HG03135 (cell line): Measurements from ENCODE around the gene EIF2A.
A peak's percentile ranks its signal among the peaks of the same experiment; 100 is the strongest.

Experiments used
- ATAC-seq: cut with Tn5 transposase; IDR thresholded peaks from one replicate; pipeline ENCODE4 v1.9.1; 2021; ENCODE audit warnings: mild to moderate bottlenecking, moderate library complexity; ENCODE audit not compliant: unreplicated experiment

Gene EIF2A

GRCh38 chr3:150631515-150632221 is 85.1 kb downstream of the EIF2A start:
- ATAC-seq = no peak

DNA sequence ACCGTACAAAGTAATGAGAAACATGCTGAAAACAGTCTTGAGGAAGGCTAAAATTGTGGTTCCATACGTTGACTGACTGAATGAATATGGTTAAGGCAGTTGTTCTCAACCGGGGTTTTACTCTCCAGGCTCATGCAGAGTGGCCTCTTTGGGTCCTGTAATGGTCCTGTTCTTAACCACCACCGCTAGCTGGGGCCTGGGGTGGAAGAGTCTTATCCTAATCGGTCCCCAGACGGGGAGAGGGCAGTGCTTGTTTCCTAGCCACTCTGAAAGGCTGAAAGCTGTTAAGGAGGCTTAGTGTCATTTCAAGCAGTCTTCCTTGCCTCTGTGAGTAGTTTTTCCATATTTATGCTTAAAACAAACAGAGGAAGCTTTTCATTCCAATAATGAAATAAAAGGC is 88.5 kb downstream of the EIF2A start:
- ATAC-seq = no peak

DNA sequence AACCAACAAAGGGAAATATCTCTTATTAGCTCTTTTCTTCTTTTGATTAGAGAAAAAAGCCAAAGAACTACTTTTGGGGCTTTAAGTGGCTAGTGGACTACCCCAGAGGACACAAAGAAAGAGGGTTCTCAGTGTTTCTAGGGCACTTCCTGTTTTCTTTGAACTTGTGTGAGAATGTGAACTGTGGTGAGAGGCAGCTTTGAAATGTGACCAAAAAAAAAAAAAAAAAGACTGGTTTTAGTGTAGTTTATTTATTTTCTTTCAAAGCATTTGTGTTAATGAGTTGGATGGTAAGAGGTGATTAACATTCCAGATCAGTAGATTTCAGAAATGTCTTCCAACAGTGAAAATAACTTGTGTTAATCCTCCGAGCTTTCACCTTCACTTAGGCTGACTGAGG is 88.9 kb downstream of the EIF2A start:
- ATAC-seq = peak; percentile 70
